Measurements from ENCODE around the gene PDIA5. TPM values are rescaled to one million over a fixed set of nuclear protein-coding genes. Genes with fewer than 3 reads are reported as not detected.

Gene PDIA5
- polyA plus RNA-seq, 1 donor from 2014 or later = 1.4 TPM

DNA sequence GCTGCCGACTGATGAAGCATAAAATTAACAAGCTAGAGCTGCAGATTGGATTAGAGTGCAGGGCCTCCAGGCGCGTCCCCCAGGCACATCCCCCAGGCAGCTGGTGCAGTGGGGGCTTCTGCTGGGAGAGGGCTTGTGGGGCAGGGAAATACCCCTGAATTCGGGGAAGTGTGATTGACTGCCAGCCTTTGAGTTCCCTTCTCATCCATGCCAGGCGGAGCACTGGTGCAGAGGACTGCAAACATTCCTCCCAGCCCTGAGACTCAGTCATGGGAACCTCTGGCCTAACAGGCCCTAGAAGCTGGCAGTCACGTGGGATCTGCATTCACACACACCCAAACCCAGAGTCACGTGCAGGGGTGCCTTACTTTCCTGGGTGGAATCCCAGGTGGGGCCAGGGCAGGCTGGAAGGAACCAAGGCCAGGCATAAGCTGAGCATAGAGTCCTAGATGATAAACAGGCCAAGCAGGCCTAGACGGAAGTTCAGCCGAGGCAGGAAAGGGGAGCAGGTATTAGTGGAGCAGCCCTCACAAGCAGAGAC lies 88.7 kb downstream of the PDIA5 start:
- Histone ChIP-seq H3K9me2 (ENCODE audit: insufficient read depth, low read length) (no peaks in the 10 kb centered on the region), H3K36me3 (ENCODE audit: insufficient read depth, low read length) (no peaks in the 10 kb centered on the region), H3K27ac (ENCODE audit: low read length) (no peak overlapping the region), H3K4me3 (ENCODE audit: low read length) (no peak overlapping the region), H3K9me3 (ENCODE audit: low read length) (no peaks in the 10 kb centered on the region), H3K27me3 (ENCODE audit: insufficient read depth, low read depth, low read length) (no peaks in the 10 kb centered on the region), H4K20me1 (ENCODE audit: insufficient read depth) (no peaks in the 10 kb centered on the region), H3K4me2 (ENCODE audit: low read length) (no peak overlapping the region), H3F3A (ENCODE audit: insufficient read depth, low read length, poor library complexity, severe bottlenecking) (no peaks in the 10 kb centered on the region), H3K9ac (ENCODE audit: low read length) (no peak overlapping the region), H2AFZ (ENCODE audit: low read depth, low read length) (no peak overlapping the region), H3K79me2 (replicated peaks; ENCODE audit: insufficient read depth, low read length) (no peaks in the 10 kb centered on the region)
- TF ChIP-seq POLR2AphosphoS5 (IDR thresholded peaks at IDR 0.05) (no peak), CTCF (IDR thresholded peaks at IDR 0.05; ENCODE audit: poor library complexity, severe bottlenecking) (no peak), RAD21 (conservative IDR thresholded peaks at IDR 0.05) (no peak), REST (IDR thresholded peaks at IDR 0.05; ENCODE audit: borderline replicate concordance) (no peak), EP300 (conservative IDR thresholded peaks at IDR 0.05; ENCODE audit: poor library complexity, severe bottlenecking) (no peak)

DNA sequence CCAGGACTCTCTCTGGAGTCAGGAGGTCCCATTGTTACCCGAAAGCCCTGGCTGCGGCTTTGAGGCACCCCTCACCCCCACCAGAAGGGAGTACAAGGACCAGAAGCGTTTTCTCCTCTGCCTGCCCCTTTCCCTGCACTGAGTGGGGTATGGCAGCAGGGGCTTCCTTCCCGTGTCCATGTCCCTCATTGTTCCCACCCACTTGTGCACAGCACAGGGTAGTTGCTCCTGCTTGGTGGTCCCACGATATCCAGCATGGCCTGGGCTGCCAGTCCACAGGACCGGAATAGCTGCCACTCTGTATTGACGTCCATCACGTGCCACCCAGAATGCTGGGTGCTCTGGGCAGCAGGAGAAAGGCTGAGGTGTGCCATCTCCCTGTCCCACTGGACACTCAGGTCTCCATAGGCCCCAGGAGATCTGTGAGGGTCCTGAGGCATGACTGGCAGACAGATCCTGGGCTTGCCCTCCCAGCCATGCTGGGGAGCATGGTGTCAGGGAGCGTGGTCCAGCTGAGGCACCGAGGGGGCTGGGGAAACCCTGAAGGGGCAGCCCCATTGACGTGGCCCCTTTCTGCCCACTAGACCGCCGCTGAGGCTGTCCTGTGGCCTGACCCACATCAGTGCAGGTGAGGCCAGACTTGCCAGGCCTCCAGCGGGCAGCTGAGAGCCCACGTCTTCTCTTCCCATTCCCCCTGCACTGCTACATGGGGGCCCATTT lies 89.6 kb downstream of the PDIA5 start:
- no peaks in the 10 kb centered on the region for H3K36me3 ChIP-seq (ENCODE audit: insufficient read depth, low read length)
- TF ChIP-seq RAD21 (conservative IDR thresholded peaks at IDR 0.05) (no peak), SMC3 (conservative IDR thresholded peaks at IDR 0.05; ENCODE audit: poor library complexity) (no peak), MXI1 (conservative IDR thresholded peaks at IDR 0.05; ENCODE audit: poor library complexity, severe bottlenecking) (no peak), CTCF (IDR thresholded peaks at IDR 0.05; ENCODE audit: poor library complexity, severe bottlenecking) (no peak), TAF1 (IDR thresholded peaks at IDR 0.05; ENCODE audit: low read depth) (no peak), REST (IDR thresholded peaks at IDR 0.05; ENCODE audit: borderline replicate concordance) (no peak), POLR2AphosphoS5 (IDR thresholded peaks at IDR 0.05) (no peak), EP300 (conservative IDR thresholded peaks at IDR 0.05; ENCODE audit: poor library complexity, severe bottlenecking) (no peak), EZH2 (IDR thresholded peaks at IDR 0.05; ENCODE audit: borderline replicate concordance, insufficient read depth, low read length, poor library complexity, severe bottlenecking) (no peak)
- H3K4me2 ChIP-seq (ENCODE audit: low read length) = no peak overlapping the region
- no peak overlapping the region for H3K4me3 ChIP-seq (ENCODE audit: low read length)
- H3K9ac ChIP-seq (ENCODE audit: low read length) = no peak overlapping the region
- H3K9me3 ChIP-seq (ENCODE audit: low read length) = no peaks in the 10 kb centered on the region
- H3F3A ChIP-seq (ENCODE audit: insufficient read depth, low read length, poor library complexity, severe bottlenecking) = no peaks in the 10 kb centered on the region
- H2AFZ ChIP-seq (ENCODE audit: low read depth, low read length) = no peak overlapping the region
- H3K79me2 ChIP-seq (replicated peaks; ENCODE audit: insufficient read depth, low read length) = no peaks in the 10 kb centered on the region
- no peak overlapping the region for H3K27ac ChIP-seq (ENCODE audit: low read length)
- no peaks in the 10 kb centered on the region for H3K27me3 ChIP-seq (ENCODE audit: insufficient read depth, low read depth, low read length)
- H3K9me2 ChIP-seq (ENCODE audit: insufficient read depth, low read length) = no peaks in the 10 kb centered on the region
- H4K20me1 ChIP-seq (ENCODE audit: insufficient read depth) = no peaks in the 10 kb centered on the region
